BJ (cell line): ENCODE results near the gene IZUMO4. TPM values are rescaled to one million over a fixed set of nuclear protein-coding genes. Genes with fewer than 3 reads are reported as not detected.

Source experiments
- CTCF ChIA-PET: fragments of 350-600 bp; formaldehyde crosslinking; extraction: SDS; loops from one replicate; lab custom pipeline; 2021; ENCODE audit warnings: antibody characterized with exemption, inconsistent platforms; lab: Yijun Ruan, JAX
- POLR2A ChIA-PET: fragments of 300-600 bp; sonication (Branson Sonifier 250); formaldehyde crosslinking; extraction: SDS; loops from one replicate; lab custom pipeline; 2021; ENCODE audit warnings: antibody characterized with exemption; lab: Charles Lee
- DNase-seq: peaks from one replicate; pipeline ENCODE4 v3.0.0-alpha.2; 2011; ENCODE audit warnings: low read depth
- H3K27me3 ChIP-seq: 2 replicates; pipeline ENCODE4 v1.6.0; 2011; ENCODE audit warnings: low read length; ENCODE audit not compliant: control insufficient read depth, insufficient read depth
- H3K36me3 ChIP-seq: 2 replicates; pipeline ENCODE4 v1.5.1; 2011; ENCODE audit warnings: low read length; ENCODE audit not compliant: control insufficient read depth, insufficient read depth
- H3K4me3 ChIP-seq: 2 replicates; pipeline ENCODE4 v1.5.1; 2011; ENCODE audit warnings: low read depth, mild to moderate bottlenecking, control low read depth, low read length
- polyA plus RNA-seq: library from polyadenylated mRNA; depleted of rRNA; stranded (reverse); fragments of >200 nt; gene quantifications from 2 replicates; pipeline ENCODE4 v1.2.3, GENCODE V29; 2011
- TF ChIP-seq, protein P1 (sequence below): IDR thresholded peaks from 2 replicates; pipeline ENCODE4 v1.5.1; 2011; ENCODE audit warnings: low read depth, mild to moderate bottlenecking, control low read depth, inconsistent platforms, low read length, moderate library complexity; ENCODE audit not compliant: insufficient read depth

IZUMO4 gene
- polyA plus RNA-seq, 1 experiment: 1.3 TPM

DNA sequence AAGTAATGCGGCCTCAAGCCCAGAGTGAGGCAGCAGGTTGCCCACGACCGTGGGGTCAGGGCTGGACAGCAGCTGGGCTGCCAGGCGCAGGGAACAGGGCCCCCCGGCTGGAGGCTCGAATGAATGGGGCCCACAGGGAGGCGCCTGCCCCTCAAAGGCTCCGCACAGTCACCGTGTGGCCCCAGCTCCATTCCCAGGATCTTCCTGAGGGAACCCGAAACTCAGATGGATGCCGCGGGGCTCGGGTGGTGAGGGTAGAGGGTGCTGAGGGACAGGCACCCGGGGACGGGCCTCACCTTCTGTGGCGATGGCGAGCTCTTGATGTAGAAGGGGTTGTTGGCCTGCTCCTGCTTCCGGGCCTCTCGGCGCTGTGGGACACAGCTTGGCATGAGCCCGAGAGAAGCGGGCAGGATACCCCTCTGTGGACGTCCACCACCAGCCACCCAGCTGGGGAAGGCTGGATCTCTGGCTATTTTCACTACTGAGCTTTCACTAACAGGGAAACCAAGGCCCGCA, 19.3 kb downstream of the IZUMO4 start:
- Histone ChIP-seq H3K27me3 (no peaks in the 10 kb centered on the region), H3K4me3 (no peak overlapping the region), H3K36me3 (peaks cover 79% of the 10 kb centered on the region)
- TF ChIP-seq, protein P1, sequence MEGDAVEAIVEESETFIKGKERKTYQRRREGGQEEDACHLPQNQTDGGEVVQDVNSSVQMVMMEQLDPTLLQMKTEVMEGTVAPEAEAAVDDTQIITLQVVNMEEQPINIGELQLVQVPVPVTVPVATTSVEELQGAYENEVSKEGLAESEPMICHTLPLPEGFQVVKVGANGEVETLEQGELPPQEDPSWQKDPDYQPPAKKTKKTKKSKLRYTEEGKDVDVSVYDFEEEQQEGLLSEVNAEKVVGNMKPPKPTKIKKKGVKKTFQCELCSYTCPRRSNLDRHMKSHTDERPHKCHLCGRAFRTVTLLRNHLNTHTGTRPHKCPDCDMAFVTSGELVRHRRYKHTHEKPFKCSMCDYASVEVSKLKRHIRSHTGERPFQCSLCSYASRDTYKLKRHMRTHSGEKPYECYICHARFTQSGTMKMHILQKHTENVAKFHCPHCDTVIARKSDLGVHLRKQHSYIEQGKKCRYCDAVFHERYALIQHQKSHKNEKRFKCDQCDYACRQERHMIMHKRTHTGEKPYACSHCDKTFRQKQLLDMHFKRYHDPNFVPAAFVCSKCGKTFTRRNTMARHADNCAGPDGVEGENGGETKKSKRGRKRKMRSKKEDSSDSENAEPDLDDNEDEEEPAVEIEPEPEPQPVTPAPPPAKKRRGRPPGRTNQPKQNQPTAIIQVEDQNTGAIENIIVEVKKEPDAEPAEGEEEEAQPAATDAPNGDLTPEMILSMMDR: no peak
- ChIA-PET POLR2A (no interaction called here), CTCF (no interaction called here)
- DNase-seq: no peak

DNA sequence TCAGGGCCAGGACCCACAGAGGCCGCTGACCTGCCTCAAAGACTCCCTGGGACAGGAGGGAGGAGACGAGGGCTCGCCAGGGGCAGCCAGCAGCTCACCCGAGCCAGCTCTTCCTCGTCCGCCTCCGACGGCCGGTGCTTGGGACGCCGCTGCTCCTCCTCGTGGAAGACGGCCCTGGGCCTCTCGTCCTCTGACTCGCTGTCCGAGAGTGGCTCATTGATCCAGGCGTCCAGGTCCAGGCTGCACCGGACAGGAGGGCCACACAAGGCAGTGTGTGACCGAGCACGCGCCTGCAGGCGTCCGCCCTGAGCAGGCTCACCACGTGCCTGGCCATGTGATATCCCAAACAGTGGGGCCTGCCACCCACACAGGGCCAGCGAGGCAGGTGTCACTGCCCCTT, 19.8 kb downstream of the IZUMO4 start:
- Histone ChIP-seq H3K4me3 (no peak overlapping the region), H3K36me3 (peaks cover 80% of the 10 kb centered on the region), H3K27me3 (no peaks in the 10 kb centered on the region)
- POLR2A ChIA-PET: no interaction called here
- TF ChIP-seq, protein P1: no peak
- CTCF ChIA-PET: no interaction called here
- DNase-seq: no peak

DNA sequence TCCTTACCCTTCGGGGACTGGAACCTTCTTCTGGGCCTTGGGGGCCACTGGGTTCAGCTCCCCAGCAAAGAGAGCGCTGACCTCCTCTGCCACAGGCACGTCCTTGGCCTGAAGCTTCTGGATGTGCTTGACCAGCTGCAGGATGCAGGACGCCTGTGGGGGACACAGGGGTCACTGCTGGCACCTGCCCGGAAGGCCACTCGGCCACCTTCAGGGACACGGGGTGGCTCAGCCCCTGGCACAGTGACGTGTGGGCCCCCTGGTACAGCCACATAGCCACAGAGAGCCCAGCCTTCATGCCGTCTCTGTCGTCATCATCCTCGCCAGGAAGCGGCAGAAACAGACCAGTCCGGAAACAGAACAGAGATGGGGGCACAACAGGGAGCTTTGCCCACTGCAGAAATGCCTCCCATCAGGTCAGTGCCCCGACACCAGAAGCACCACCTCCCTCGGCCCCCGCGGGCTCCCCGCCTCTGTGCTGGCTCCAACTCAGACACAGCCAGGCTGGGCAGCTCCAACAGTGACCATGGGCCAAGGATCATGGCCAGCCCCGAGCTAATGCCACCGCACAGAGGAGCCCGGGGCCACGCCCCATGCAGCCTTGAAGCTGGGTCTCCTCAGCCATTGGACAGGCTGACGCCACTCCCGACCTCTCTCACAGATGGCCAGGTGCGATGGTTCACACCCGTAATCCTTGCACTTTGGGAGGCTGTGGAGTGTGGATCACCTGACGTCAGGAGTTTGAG, 20.7 kb downstream of the IZUMO4 start:
- Histone ChIP-seq H3K27me3 (no peaks in the 10 kb centered on the region), H3K4me3 (no peak overlapping the region), H3K36me3 (peaks cover 81% of the 10 kb centered on the region)
- ChIA-PET CTCF (no interaction called here), POLR2A (no interaction called here)
- TF ChIP-seq, protein P1: no peak
- DNase-seq: no peak

DNA sequence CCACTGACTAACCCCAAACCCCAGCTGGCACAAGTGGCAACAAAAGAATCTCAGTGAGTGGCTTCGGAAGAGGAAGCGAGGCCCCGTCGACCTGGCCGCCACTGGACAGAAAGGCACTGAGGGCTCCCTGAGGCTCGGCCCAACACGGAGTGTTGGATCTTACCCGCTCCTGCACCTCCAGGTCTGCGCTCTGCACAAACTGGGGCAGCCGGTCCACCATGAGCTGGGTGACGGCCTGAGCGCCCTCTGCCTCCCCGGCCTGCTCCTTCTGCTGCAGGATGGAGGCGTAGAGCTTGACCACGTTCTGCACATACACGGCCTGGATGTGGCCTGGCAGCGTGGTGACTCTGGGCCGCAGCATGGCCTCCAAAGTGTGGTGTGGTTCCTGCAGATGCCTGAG, 21.7 kb downstream of the IZUMO4 start:
- TF ChIP-seq, protein P1: no peak
- CTCF ChIA-PET: no interaction called here
- Histone ChIP-seq H3K36me3 (peaks cover 83% of the 10 kb centered on the region), H3K27me3 (no peaks in the 10 kb centered on the region), H3K4me3 (no peak overlapping the region)
- POLR2A ChIA-PET: no interaction called here
- DNase-seq: no peak

DNA sequence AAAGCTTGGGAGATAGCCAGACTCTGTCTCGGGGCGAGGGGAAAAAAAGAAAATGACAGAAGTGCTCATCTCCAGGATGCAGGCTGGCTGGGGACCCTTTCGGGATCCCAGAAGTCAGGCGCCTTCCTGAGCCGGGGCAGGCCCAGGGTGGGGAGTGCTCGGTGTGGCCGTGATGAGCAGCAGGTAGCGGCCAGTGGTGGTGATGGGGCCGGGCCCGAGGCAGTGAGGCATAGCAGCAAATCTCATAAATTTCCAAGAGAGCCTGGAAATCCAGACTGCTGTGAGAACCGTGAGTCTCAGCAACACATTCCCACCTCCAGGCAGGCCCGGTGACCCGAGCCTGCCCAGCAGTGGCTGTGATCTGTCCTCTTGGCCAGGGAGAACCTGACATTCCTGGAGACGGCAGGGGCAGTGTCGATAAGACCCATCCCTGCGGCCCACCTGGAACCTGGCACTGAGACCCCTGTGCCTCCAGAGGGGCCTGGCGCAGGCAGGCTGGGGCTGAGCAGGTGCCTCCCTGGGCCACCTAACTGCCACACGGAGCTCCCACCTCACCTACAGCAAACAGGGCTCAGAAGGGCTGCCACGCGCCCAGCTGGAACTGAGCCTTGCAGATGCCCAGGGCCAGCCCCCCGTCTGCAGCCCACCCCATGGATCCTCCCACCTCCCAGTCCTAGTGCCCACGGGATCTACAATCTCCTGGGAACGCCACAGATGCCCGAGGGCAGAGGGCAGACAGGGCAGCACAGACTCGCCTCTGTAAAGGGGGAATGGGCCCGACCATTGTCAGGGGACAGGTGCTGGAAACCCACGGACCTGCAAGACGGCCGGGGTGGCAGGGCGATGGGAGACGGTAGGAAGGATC, 23.4 kb downstream of the IZUMO4 start:
- Histone ChIP-seq H3K36me3 (peaks cover 76% of the 10 kb centered on the region), H3K4me3 (no peak overlapping the region), H3K27me3 (no peaks in the 10 kb centered on the region)
- DNase-seq: no peak
- TF ChIP-seq, protein P1: no peak
- CTCF ChIA-PET: no interaction called here
- POLR2A ChIA-PET: no interaction called here
